ENCODE data around the gene CCSER1. TPM values are rescaled to one million over a fixed set of nuclear protein-coding genes. Genes with fewer than 3 reads are reported as not detected.

The CCSER1 gene
- total and polyA plus RNA-seq, 10 donors: 1.3 to 30.4 (median 20.4) TPM

DNA sequence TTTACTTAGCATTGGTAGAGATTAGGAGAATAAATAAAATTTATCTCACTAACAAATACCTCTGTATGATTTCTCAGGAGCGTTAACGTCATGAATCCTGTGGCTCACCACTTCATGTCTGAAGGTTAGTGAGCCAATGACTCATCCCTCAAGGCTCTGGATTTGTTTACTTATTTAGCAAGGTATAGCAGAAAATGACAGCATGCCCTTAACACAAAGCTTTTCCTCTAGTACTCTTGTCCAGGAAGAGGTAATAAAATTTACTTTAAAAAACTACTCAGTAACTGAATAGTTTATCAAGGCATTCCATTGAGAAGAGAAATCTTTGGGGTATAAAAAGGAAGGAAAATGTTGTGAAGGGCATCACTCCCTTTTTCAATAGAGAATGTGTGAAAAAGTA is 823.8 kb downstream of the CCSER1 start:
- 76 to 83% (median 82%) methylated on average over 2 of the region's 2 CpGs for WGBS, 5 donors
- intact Hi-C loops (cut with DNase I; ENCODE audit: low total_unique reads): no loop called here

DNA sequence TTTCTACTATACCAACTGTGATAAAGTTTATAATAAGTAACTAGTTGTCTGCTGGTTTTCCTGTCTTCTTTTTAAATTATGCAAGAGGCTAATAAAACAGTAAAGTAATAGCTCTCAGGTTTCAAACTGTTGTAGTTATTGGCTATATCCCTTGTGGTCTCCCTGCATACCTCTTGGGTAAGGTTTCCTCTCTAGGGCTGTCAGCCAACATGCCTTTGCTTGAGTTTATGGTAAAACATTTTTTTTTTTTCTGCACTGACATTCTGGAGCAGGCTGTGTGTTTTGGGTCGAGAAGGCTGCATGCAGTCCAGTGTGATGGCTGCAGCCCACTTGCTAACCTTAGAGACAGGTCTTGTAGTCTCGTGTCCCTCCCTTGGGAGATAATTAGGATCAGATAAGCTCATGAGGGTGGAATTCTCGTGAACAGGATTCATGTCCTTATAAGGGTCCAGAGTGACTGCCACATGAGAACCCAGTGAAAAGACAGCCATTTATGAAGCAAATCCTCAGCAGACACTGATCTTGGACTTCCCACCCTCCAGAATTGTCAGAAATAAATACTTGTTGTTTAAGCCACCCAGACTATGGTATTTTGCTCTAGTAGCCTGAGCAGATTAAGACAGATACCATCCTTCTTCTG is 831.2 kb downstream of the CCSER1 start:
- Histone ChIP-seq H3K4me3 (no peak overlapping the region), H3K4me1 (no peaks in the 10 kb centered on the region), H3K36me3 (no peaks in the 10 kb centered on the region), H3K9me3 (no peaks in the 10 kb centered on the region), H3K27me3 (replicated peaks in 1 of 7) (no peaks in the 10 kb centered on the region), H3K27ac (no peak overlapping the region)
- no peak for TF ChIP-seq POLR2AphosphoS5 (IDR thresholded peaks at IDR 0.05)
- no peak for DNase-seq
- intact Hi-C loops (cut with DNase I; ENCODE audit: low total_unique reads): no loop called here
- WGBS, 5 donors: 59 to 77% (median 70%) methylated on average over 3 of the region's 3 CpGs

More for the DNA sequence above, 823.8 kb downstream of the CCSER1 start:
- H3K36me3 ChIP-seq: no peaks in the 10 kb centered on the region
- H3K9me3 ChIP-seq: no peaks in the 10 kb centered on the region
- H3K4me3 ChIP-seq: no peak overlapping the region
- no peak for TF ChIP-seq POLR2A (IDR thresholded peaks at IDR 0.05)
- TF ChIP-seq, protein P1, sequence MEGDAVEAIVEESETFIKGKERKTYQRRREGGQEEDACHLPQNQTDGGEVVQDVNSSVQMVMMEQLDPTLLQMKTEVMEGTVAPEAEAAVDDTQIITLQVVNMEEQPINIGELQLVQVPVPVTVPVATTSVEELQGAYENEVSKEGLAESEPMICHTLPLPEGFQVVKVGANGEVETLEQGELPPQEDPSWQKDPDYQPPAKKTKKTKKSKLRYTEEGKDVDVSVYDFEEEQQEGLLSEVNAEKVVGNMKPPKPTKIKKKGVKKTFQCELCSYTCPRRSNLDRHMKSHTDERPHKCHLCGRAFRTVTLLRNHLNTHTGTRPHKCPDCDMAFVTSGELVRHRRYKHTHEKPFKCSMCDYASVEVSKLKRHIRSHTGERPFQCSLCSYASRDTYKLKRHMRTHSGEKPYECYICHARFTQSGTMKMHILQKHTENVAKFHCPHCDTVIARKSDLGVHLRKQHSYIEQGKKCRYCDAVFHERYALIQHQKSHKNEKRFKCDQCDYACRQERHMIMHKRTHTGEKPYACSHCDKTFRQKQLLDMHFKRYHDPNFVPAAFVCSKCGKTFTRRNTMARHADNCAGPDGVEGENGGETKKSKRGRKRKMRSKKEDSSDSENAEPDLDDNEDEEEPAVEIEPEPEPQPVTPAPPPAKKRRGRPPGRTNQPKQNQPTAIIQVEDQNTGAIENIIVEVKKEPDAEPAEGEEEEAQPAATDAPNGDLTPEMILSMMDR (IDR thresholded peaks at IDR 0.05 in 8 of 11, conservative IDR thresholded peaks at IDR 0.05 in 3 of 11): no peak
- TF ChIP-seq POLR2AphosphoS5 (IDR thresholded peaks at IDR 0.05): no peak
- no peaks in the 10 kb centered on the region for H3K4me1 ChIP-seq
- H3K27me3 ChIP-seq (replicated peaks in 1 of 7): no peaks in the 10 kb centered on the region
- no peak for DNase-seq
- no peak overlapping the region for H3K27ac ChIP-seq

DNA sequence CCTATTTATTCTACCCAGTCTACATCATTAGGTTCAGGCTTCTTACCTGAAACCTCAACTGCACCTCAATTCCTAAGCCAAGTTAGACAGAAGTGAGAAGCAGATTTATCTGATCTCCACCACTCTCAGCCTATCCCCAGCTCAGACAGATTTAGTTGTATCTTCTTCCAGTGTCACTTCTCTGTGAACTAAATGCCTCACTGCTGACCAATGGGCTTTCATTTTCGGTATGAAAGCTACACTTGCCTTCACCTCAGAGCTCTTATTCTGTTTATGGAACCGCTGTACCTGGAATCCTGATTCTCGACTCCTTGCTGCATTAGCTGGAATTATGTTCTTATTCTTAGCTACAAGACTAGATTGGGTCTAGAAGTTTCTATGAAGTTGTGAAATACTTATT is 833.2 kb downstream of the CCSER1 start:
- Histone ChIP-seq H3K9me3 (peaks cover 0 to 8% (median 0%) of the 10 kb centered on the region in 8 donors), H3K27ac (no peak overlapping the region), H3K36me3 (no peaks in the 10 kb centered on the region), H3K4me1 (no peaks in the 10 kb centered on the region), H3K4me3 (no peak overlapping the region), H3K27me3 (replicated peaks in 1 of 7) (no peaks in the 10 kb centered on the region)
- 78 to 92% (median 87%) methylated on average over 3 of the region's 3 CpGs for WGBS, 5 donors
- intact Hi-C loops (cut with DNase I; ENCODE audit: low total_unique reads): no loop called here
- TF ChIP-seq, protein P1 (IDR thresholded peaks at IDR 0.05 in 8 of 11, conservative IDR thresholded peaks at IDR 0.05 in 3 of 11): no peak
- TF ChIP-seq POLR2AphosphoS5 (IDR thresholded peaks at IDR 0.05) (no peak), POLR2A (IDR thresholded peaks at IDR 0.05) (no peak)
- DNase-seq: no peak

DNA sequence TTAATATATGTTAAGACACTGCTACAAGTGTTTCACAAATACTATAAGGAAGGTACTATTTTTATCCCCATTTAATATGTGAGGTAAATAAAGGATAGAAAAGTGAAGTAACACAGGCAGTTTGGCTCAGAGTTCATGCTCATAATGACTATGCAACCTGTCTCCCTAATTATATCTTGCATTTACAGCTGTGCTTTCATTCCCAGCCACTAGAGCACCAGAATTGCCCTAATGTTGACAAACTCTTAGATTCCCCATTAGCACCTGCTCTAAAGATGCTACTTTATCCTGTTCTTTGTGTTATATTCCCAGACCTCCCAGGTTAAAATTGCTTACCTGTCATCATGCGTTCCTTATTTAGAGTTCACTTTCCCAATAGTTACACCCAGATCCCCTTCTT is 833.6 kb downstream of the CCSER1 start:
- H3K4me3 ChIP-seq: no peak overlapping the region
- H3K27ac ChIP-seq: no peak overlapping the region
- intact Hi-C loops (cut with DNase I; ENCODE audit: low total_unique reads): no loop called here
- H3K9me3 ChIP-seq: peaks cover 0 to 10% (median 1%) of the 10 kb centered on the region in 8 donors
- no peaks in the 10 kb centered on the region for H3K36me3 ChIP-seq
- no peaks in the 10 kb centered on the region for H3K27me3 ChIP-seq (replicated peaks in 1 of 7)
- TF ChIP-seq POLR2A (IDR thresholded peaks at IDR 0.05) (no peak), POLR2AphosphoS5 (IDR thresholded peaks at IDR 0.05) (no peak)
- TF ChIP-seq, protein P1 (IDR thresholded peaks at IDR 0.05 in 8 of 11, conservative IDR thresholded peaks at IDR 0.05 in 3 of 11): no peak
- no peaks in the 10 kb centered on the region for H3K4me1 ChIP-seq
- DNase-seq: no peak
- 91 to 98% (median 97%) methylated on average over 1 of the region's 1 CpG for WGBS, 5 donors
